ENCODE data around the gene UBE2S. TPM values are rescaled to one million over a fixed set of nuclear protein-coding genes. Genes with fewer than 3 reads are reported as not detected.
A peak's percentile ranks its signal among the peaks of the same experiment; 100 is the strongest.
"Not testable (repeated sequence)": the region's sequence is repeated elsewhere in the genome, so short reads cannot be mapped to it uniquely, and the experiment has no call there.

Gene UBE2S
- total RNA-seq, 1 donor from 2014 or later: 235 TPM

DNA sequence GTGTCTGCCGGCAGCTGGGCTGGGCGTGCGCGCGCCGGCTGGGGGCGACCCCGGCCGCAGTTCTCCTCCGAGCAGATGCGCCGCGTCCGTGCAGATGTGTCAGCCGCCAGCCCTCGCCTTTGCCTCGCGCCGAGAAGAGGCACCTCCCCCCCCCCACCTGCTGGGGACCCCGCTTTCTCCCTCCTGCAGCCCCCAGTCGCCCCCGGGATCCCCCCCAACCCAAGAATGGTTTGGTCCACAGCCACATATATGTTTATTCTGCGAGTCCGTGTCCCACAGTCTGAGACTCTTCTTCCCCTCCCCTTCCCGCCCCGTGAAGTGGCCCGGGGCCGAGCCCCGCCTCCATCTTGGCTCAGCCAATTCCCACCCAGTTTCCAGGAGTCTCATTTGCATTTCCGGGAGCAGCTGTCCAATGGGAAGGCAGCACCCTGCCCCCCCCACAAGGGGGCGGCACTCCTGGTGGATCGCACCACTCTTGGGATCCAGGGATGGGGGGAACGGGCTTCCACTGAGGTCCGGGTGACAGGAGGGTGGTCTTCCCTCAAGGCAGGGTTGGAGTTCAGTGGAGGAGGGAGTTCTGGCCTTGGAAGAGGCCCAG is 45.3 kb upstream of the UBE2S start:
- Mint-ChIP-seq H3K27ac (ENCODE audit: unreplicated experiment) (no peak overlapping the region), H3K36me3 (ENCODE audit: unreplicated experiment) (no peaks in the 10 kb centered on the region), H3K27me3 (ENCODE audit: unreplicated experiment) (peaks cover 16% of the 10 kb centered on the region), H3K4me1 (ENCODE audit: low read depth, unreplicated experiment) (peaks cover 6% of the 10 kb centered on the region), H3K4me3 (ENCODE audit: unreplicated experiment) (peak overlapping the region; percentile 61), H3K9me3 (ENCODE audit: unreplicated experiment) (peaks cover 12% of the 10 kb centered on the region)
- TF ChIP-seq, protein P1, sequence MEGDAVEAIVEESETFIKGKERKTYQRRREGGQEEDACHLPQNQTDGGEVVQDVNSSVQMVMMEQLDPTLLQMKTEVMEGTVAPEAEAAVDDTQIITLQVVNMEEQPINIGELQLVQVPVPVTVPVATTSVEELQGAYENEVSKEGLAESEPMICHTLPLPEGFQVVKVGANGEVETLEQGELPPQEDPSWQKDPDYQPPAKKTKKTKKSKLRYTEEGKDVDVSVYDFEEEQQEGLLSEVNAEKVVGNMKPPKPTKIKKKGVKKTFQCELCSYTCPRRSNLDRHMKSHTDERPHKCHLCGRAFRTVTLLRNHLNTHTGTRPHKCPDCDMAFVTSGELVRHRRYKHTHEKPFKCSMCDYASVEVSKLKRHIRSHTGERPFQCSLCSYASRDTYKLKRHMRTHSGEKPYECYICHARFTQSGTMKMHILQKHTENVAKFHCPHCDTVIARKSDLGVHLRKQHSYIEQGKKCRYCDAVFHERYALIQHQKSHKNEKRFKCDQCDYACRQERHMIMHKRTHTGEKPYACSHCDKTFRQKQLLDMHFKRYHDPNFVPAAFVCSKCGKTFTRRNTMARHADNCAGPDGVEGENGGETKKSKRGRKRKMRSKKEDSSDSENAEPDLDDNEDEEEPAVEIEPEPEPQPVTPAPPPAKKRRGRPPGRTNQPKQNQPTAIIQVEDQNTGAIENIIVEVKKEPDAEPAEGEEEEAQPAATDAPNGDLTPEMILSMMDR (IDR thresholded peaks at IDR 0.05; ENCODE audit: partially characterized antibody, unreplicated experiment): peak; percentile 54
- DNase-seq: peak; percentile 86

DNA sequence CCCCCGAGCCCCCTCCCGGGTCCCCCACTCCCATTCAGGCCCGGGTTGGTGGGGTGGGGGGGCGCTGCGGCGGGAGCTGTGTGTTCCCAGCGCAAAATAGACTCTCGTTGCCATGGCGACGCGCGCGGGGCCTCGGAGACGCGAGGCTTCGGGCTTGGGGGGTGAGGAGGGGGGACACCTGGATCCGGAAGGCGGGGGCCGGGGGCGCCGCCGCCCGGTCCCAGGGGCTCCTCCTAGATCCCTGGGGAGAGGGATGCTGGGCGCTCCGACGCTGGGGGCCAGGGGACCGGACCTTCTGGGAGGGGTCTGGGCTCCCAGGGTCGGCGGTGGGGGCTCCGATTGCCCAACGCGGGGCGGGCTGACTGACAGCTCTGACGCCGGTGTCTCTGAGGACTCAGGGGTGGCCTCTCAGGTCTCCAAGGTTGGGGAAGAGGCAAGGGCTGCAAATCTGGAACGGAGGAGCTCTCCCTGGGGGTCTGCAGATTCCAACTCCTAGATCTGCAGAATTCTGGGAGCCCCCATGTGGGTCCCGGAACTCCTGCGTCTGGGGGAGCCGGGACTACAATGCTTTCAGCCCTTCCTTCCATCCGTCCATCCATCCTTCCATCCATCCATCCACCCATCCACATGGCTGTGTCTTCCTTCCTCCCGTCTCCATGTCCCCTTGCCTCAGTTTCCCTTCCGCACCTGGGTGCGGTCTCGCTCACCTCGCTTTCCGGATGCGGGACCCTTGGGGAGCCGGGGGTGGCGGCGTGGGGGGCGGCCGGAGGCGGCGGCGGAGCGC is 44.6 kb upstream of the UBE2S start:
- H3K4me1 Mint-ChIP-seq (ENCODE audit: low read depth, unreplicated experiment): peaks cover 3% of the 10 kb centered on the region
- H3K27me3 Mint-ChIP-seq (ENCODE audit: unreplicated experiment): peaks cover 16% of the 10 kb centered on the region
- peak overlapping the region; percentile 89 for H3K4me3 Mint-ChIP-seq (ENCODE audit: unreplicated experiment)
- H3K36me3 Mint-ChIP-seq (ENCODE audit: unreplicated experiment): no peaks in the 10 kb centered on the region
- peaks cover 8% of the 10 kb centered on the region for H3K9me3 Mint-ChIP-seq (ENCODE audit: unreplicated experiment)
- no peak overlapping the region for H3K27ac Mint-ChIP-seq (ENCODE audit: unreplicated experiment)
- DNase-seq: peak; percentile 51
- TF ChIP-seq, protein P1 (IDR thresholded peaks at IDR 0.05; ENCODE audit: partially characterized antibody, unreplicated experiment): no peak

DNA sequence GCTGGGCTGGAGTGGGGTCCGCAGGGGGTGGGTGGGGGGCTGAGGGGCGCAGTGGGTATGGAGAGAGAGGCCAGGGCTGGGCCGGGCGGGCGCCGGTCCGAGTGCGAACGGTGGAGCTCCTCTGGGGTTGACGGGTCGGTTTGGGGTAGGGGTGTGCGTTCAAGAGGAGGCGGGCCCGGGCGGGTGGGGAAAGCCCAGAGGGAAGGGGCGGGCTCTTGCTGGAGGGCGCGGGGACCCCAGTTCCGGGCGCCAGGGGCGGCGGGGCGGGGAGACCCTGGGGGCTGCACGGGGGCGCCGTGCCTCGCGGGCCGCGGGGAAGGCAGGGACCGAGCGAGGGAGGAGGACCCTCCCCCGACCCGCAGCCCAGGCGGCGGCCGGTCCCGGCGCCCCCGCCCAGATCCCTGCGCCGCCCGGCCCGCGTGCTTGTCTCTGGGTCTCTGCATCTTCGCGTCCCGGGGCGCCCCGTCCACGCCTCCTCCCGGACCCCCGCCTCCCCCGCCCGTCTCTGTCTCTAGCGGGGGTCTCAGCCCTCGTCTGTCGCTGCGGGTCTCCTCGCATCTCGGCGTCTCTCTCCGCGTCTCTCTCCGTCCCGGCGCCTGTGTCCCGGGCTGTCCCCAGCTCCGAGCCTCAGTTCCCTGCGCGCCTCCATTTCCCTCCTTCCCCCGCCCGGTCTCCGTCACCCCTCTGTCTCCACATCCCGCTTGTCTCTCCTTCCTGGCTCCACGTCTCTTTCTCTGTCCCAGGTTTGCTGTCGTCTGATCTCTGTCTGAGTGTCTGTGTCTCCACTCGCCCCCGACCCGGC is 43.8 kb upstream of the UBE2S start:
- peaks cover 3% of the 10 kb centered on the region for H3K4me1 Mint-ChIP-seq (ENCODE audit: low read depth, unreplicated experiment)
- H3K27ac Mint-ChIP-seq (ENCODE audit: unreplicated experiment): no peak overlapping the region
- H3K27me3 Mint-ChIP-seq (ENCODE audit: unreplicated experiment): peaks cover 16% of the 10 kb centered on the region
- no peak for DNase-seq
- no peaks in the 10 kb centered on the region for H3K36me3 Mint-ChIP-seq (ENCODE audit: unreplicated experiment)
- H3K9me3 Mint-ChIP-seq (ENCODE audit: unreplicated experiment): peaks cover 6% of the 10 kb centered on the region
- TF ChIP-seq, protein P1 (IDR thresholded peaks at IDR 0.05; ENCODE audit: partially characterized antibody, unreplicated experiment): no peak
- H3K4me3 Mint-ChIP-seq (ENCODE audit: unreplicated experiment): peak overlapping the region; percentile 89

DNA sequence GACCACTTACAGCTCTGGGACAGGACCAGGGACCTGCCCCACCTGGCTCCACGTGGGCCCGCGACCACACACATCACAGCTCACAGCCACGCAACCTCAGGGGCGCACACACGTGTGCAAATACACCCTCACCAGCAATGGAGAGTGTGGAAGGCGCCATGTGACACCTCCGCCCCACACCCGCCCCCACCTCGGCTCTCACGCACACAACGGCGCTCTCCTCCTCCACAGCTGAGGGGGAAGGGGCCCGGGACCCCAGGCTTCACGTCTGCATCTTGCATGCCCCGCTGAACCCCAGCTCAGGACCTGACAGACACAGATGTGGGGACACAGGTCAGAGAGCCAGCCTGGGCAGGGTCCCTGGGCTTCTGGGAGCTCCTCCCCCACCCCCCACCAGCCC is 41.9 kb upstream of the UBE2S start:
- TF ChIP-seq, protein P1 (IDR thresholded peaks at IDR 0.05; ENCODE audit: partially characterized antibody, unreplicated experiment): no peak
- Mint-ChIP-seq H3K9me3 (ENCODE audit: unreplicated experiment) (peaks cover 10% of the 10 kb centered on the region), H3K27ac (ENCODE audit: unreplicated experiment) (no peak overlapping the region), H3K4me3 (ENCODE audit: unreplicated experiment) (no peak overlapping the region), H3K4me1 (ENCODE audit: low read depth, unreplicated experiment) (no peaks in the 10 kb centered on the region), H3K27me3 (ENCODE audit: unreplicated experiment) (peaks cover 23% of the 10 kb centered on the region), H3K36me3 (ENCODE audit: unreplicated experiment) (peaks cover 4% of the 10 kb centered on the region)
- DNase-seq: no peak

DNA sequence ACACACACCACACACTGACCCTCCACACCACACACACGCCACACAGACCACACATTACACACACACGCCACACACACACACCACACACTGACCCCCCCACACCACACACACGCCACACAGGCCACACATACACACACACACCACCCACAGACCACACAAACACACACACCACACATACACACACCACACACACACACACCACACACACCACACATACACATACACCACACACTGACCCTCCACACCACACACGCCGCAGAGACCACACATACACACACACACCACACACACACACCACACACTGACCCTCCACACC is 40.5 kb upstream of the UBE2S start:
- H3K4me1 Mint-ChIP-seq (ENCODE audit: low read depth, unreplicated experiment); H3K27ac Mint-ChIP-seq (ENCODE audit: unreplicated experiment): not testable (repeated sequence)
- H3K27me3 Mint-ChIP-seq (ENCODE audit: unreplicated experiment): peaks cover 30% of the 10 kb centered on the region

More for the DNA sequence above, 40.5 kb upstream of the UBE2S start:
- not testable (repeated sequence) for H3K36me3 Mint-ChIP-seq (ENCODE audit: unreplicated experiment); DNase-seq; H3K9me3 Mint-ChIP-seq (ENCODE audit: unreplicated experiment); H3K4me3 Mint-ChIP-seq (ENCODE audit: unreplicated experiment)
